LNCaP clone FGC (cell line): ENCODE measurements around the gene DVL3.
A peak's percentile ranks its signal among the peaks of the same experiment; 100 is the strongest.
"Not testable (repeated sequence)": the region's sequence is repeated elsewhere in the genome, so short reads cannot be mapped to it uniquely, and the experiment has no call there.

ENCODE experiments used
- DNase-seq: peaks from one replicate; pipeline ENCODE4 v3.0.0-alpha.2; 2011; ENCODE audit warnings: low read depth
- H3K4me3 ChIP-seq: 2 replicates; pipeline ENCODE4 v1.5.1; 2011; ENCODE audit warnings: mild to moderate bottlenecking, low read depth, low read length, control low read depth
- TF ChIP-seq, protein P1 (sequence below): IDR thresholded peaks from 2 replicates; pipeline ENCODE4 v1.5.1; 2012; ENCODE audit warnings: mild to moderate bottlenecking; ENCODE audit not compliant: control insufficient read depth, insufficient read depth; ENCODE audit errors: extremely low read depth

Gene DVL3

DNA sequence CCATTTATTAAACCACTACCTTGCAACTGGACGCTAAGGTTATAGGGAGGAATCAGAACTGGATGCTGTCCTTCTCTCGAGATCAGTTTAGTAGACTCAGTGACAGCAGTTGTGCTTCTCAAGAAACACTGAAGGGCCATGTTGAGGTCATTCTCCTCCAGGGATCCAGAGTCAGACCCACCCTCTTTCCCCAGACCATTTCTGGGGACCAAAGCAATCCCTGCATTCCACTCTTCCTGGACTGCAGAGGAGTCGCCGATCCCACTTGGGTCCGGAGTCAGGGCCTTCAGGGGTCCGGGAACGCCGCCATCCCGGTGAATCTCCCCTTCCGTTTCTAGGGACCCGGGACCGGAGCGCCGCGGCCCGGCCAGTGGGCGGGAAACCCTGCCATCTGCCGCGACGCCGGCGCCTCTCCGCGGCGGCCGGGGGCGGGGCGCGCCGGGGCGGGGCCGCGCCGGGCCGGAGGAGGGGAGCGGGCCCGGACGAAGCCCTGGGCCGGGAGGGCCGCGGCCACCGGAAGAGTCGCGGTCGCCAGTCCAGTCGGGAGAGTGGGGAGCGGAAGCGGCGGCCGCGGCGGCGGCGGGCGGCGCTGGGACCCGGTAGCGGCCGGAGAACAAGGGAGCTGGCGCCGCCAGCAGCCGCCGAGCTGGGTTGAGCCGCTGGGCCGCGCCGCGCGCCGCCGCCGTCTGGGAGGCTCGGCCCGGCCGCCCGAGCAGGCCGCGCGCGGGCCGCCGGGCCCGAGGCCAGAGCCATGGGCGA, at the start of gene DVL3:
Gene DVL3 (plus strand): TSS at position 493 of the 759 bp plus-strand sequence. CDS start 259 bp downstream, at position 752.
- H3K4me3 ChIP-seq, result peak within 1 kb of the TSS; percentile 99
- TF ChIP-seq, protein P1, sequence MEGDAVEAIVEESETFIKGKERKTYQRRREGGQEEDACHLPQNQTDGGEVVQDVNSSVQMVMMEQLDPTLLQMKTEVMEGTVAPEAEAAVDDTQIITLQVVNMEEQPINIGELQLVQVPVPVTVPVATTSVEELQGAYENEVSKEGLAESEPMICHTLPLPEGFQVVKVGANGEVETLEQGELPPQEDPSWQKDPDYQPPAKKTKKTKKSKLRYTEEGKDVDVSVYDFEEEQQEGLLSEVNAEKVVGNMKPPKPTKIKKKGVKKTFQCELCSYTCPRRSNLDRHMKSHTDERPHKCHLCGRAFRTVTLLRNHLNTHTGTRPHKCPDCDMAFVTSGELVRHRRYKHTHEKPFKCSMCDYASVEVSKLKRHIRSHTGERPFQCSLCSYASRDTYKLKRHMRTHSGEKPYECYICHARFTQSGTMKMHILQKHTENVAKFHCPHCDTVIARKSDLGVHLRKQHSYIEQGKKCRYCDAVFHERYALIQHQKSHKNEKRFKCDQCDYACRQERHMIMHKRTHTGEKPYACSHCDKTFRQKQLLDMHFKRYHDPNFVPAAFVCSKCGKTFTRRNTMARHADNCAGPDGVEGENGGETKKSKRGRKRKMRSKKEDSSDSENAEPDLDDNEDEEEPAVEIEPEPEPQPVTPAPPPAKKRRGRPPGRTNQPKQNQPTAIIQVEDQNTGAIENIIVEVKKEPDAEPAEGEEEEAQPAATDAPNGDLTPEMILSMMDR, result no peak
- DNase-seq, result no peak

DNA sequence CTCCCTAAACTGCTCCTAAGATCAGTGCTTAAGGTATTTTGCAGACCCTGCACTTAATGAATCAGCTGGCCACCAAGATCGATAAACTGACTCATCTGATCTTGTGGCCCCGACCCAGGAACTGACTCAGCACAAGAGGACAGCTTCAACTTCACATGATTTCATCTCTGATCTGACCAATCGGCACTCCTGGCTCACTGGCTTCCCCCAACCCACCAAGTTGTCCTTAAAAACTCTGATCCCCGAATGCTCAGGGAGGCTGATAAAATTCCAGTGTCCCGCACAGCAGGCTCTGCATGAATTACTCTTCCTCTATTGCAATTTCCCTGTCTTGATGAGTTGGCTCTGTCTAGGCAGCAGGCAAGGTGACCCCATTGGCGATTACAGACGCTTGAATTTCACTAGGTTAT, 44.9 kb upstream of the DVL3 start:
- TF ChIP-seq, protein P1, result no peak
- no peak for DNase-seq
- no peak overlapping the region for H3K4me3 ChIP-seq

DNA sequence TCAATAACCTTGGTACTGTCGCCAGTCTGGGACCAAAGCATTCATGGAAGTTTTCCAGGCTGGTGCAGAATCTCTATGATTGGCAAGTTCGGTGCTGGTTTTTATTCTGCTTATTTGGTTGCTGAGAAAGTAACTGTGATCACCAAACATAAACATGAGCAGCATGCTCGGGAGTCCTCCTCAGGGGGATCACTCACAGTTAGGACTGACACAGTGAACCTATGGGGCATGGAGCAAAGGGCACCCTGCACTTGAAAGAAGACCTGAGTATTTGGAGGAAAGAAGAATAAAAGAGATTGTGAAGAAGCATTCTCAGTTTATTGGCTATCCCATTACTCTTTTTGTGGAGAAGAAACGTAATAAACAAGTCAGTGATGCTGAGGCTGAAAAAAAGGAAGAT, 39.2 kb upstream of the DVL3 start:
- no peak overlapping the region for H3K4me3 ChIP-seq
- TF ChIP-seq, protein P1, result no peak
- no peak for DNase-seq

DNA sequence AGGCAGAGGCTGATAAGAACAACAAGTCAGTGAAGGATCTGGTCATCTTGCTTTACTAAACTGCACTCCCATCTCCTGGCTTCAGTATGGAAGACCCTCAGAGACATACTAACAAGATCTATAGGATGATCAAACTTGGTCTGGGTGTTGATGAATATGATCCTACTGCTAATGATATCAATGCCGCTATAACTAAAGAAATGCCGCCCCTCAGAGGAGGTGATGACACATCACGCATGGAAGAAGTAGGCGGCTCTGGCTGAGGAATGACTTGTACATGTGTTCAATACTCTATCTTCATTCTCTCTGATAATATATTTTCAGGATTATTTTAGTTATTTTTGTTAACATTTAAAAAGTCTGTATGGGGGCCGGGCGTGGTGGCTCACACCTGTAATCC, 37.5 kb upstream of the DVL3 start:
- DNase-seq, result no peak
- no peak overlapping the region for H3K4me3 ChIP-seq
- TF ChIP-seq, protein P1, result no peak

DNA sequence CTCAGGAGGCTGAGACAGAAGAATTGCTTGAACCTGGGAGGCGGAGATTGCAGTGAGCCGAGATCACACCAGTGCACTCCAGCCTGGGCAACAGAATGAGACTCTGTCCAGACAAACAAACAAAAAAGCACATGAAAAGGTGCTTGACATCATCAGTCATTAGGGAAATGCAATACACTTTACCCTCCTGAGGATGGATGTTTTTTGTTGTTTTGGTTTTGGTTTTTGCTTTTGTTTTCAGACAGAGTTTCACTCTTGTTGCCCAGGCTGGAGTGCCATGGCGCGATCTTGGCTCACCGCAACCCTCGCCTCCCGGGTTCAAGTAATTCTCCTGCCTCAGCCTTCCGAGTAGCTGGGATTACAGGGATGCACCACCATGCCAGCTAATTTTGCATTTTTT, 34.1 kb upstream of the DVL3 start:
- peak; percentile 18 for DNase-seq
- not testable (repeated sequence) for H3K4me3 ChIP-seq

DNA sequence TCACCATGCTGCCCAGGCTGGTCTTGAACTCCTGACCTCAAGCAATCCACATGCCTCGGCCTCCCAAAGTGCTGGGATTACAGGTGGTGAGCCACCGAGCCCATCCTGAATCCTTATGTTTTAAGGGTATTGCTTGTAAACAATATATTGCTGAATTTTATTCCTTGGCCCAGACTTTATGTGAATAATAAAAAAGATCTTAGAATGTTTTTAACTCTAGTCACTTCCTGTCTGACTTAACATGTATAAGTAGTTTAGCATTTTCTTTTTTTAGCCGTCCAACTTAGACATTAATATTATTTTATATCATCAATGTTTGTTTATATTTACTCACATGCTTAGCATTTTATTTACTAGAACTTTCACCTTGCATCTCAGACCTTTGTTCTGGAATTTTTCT, 29.2 kb upstream of the DVL3 start:
- TF ChIP-seq, protein P1, result no peak
- no peak overlapping the region for H3K4me3 ChIP-seq
- DNase-seq, result no peak

DNA sequence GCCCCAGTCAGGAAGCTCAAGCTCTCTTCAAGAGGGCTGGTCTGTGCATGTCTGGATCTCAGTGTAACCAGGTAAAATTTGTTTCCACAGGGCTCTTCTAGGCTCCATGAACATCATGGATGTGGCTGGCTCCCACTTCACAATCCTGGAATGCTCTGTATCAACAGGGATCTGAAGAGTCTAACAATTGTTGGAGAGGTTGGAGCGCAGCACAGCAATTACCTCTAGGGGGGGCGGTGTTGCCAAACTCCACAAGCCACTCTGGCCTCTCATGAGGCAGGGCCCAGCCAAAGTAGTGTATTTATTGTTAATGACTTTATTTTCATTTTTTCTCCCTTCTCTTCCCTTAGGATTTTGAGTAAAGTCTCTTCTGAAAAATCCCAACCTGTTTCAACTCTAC, 26.2 kb upstream of the DVL3 start:
- H3K4me3 ChIP-seq, result no peak overlapping the region
- DNase-seq, result no peak
- TF ChIP-seq, protein P1, result peak; percentile 37; the same call in 1 of the 2 replicates
